ENCODE data around the gene TMPRSS4. TPM values are rescaled to one million over a fixed set of nuclear protein-coding genes. Genes with fewer than 3 reads are reported as not detected.

TMPRSS4 gene
- total RNA-seq, 1 experiment from 2014 or later = 1.5 TPM

DNA sequence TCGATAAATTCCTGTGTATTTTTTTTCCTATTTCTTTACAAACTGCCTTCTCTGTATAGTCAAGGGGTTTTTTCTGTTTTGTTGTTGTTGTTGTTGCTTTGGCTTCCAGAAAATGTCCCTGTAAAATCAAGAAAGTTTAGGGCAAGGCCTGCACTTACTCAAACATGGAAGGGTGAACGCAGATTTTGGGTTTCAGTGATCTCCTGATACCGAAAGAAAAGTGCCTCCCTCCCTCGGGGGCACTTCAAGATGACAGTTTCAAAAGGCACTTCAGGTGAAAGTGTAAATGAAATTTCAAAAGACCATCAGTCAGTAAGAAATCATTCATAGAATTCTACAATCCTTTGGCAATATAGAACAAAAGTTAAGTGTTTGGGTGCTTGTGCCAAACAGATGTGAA lies 43.4 kb upstream of the TMPRSS4 start:
- no peaks in the 10 kb centered on the region for H3K27me3 ChIP-seq (ENCODE audit: insufficient read depth, low read length)
- ChIA-PET RAD21 (ENCODE audit: low non-redundant PET in 1 of 2, low total read pairs in 2 of 2, uncharacterized antibody in 2 of 2, unreplicated experiment in 2 of 2) (no interaction called here), CTCF (no interaction called here), POLR2A (no interaction called here)
- H3K36me3 ChIP-seq (ENCODE audit: control insufficient read depth in 1 of 2, insufficient read depth in 2 of 2, low read length in 2 of 2) = no peaks in the 10 kb centered on the region
- H3K79me2 ChIP-seq (ENCODE audit: insufficient read depth, low read length) = no peaks in the 10 kb centered on the region
- TF ChIP-seq RAD21 (IDR thresholded peaks at IDR 0.05; ENCODE audit: low read depth) (no peak), ZBTB33 (IDR thresholded peaks at IDR 0.05; ENCODE audit: extremely low read depth, insufficient replicate concordance, low read length) (no peak), ZNF274 (IDR thresholded peaks at IDR 0.05; ENCODE audit: low read depth, low read length) (no peak), EZH2 (IDR thresholded peaks at IDR 0.05) (no peak), CTCF (IDR thresholded peaks at IDR 0.05 in 2 of 3, conservative IDR thresholded peaks at IDR 0.05 in 1 of 3; ENCODE audit: borderline replicate concordance in 1 of 3, insufficient read depth in 1 of 3, low read depth in 2 of 3, low read length in 2 of 3) (no peak)
- no peak overlapping the region for H3K4me3 ChIP-seq (replicated peaks in 1 of 2; ENCODE audit: low read depth in 1 of 2, low read length in 2 of 2)
- no peak for DNase-seq (ENCODE audit: low read depth, low spot score)
- intact Hi-C loops (cut with micrococcal nuclease) = no loop called here
- H4K20me1 ChIP-seq (ENCODE audit: insufficient read depth) = no peaks in the 10 kb centered on the region
- H3K27ac ChIP-seq (ENCODE audit: low read depth, low read length) = no peak overlapping the region
- H3K9me3 ChIP-seq (ENCODE audit: control insufficient read depth in 1 of 2, insufficient read depth in 1 of 2, low read depth in 1 of 2, low read length in 2 of 2) = no peaks in the 10 kb centered on the region
- no TSS peak for BruUV-seq (replicated peaks)
- no peak overlapping the region for H3K4me2 ChIP-seq (ENCODE audit: low read length)
- no peak for ATAC-seq
- H2AFZ ChIP-seq (ENCODE audit: low read depth, low read length, poor library complexity, severe bottlenecking) = no peak overlapping the region
- no peak overlapping the region for H3K9ac ChIP-seq (ENCODE audit: low read length)
- H3K9me2 ChIP-seq (ENCODE audit: insufficient read depth) = no peaks in the 10 kb centered on the region
- H3K4me1 ChIP-seq (ENCODE audit: control insufficient read depth in 1 of 2, insufficient read depth in 2 of 2, low read length in 2 of 2) = no peaks in the 10 kb centered on the region

Measured in HCT116 (cell line).